Keratinocyte (primary cell): ENCODE results near the gene C1QTNF7. TPM values are rescaled to one million over a fixed set of nuclear protein-coding genes. Genes with fewer than 3 reads are reported as not detected.

ENCODE experiments used
- DNase-seq: peaks from one replicate; pipeline ENCODE4 v3.0.0-alpha.2; 2011; ENCODE audit warnings: low read depth, missing footprints, low spot score
- FAIRE-seq: peaks from 2 replicates; lab custom pipeline; 2011; peaks lifted over from hg19 to GRCh38; lab: Jason Lieb, UNC
- H2AFZ ChIP-seq: 2 replicates; pipeline ENCODE4 v1.6.0; 2012; ENCODE audit warnings: low read length, control low read depth, inconsistent platforms; ENCODE audit not compliant: control insufficient read depth
- H3K27ac ChIP-seq: 2 replicates; pipeline ENCODE4 v1.5.1; 2011; ENCODE audit warnings: low read length; ENCODE audit not compliant: control insufficient read depth, insufficient read depth
- H3K27me3 ChIP-seq: 3 replicates; pipeline ENCODE4 v1.6.0; 2011; ENCODE audit warnings: low read length; ENCODE audit not compliant: control insufficient read depth, insufficient read depth; ENCODE audit errors: extremely low read depth
- H3K36me3 ChIP-seq, 2 experiments: 2 replicates in 1 of 2; 3 replicates in 1 of 2; pipeline ENCODE4 v1.5.1; 2011; ENCODE audit warnings: low read length in 2 of 2, mild to moderate bottlenecking in 1 of 2; ENCODE audit not compliant: control insufficient read depth in 2 of 2, insufficient read depth in 2 of 2; ENCODE audit errors: extremely low read depth in 1 of 2
- H3K4me1 ChIP-seq: 3 replicates; pipeline ENCODE4 v1.5.1; 2011; ENCODE audit warnings: low read length; ENCODE audit not compliant: control insufficient read depth, insufficient read depth; ENCODE audit errors: extremely low read depth
- H3K4me2 ChIP-seq: 3 replicates; pipeline ENCODE4 v1.6.0; 2011; ENCODE audit warnings: low read depth, low read length; ENCODE audit not compliant: control insufficient read depth, insufficient read depth; ENCODE audit errors: extremely low read depth
- H3K4me3 ChIP-seq, 3 experiments: fragments of 200-600 bp in 1 of 3; sonication (generic) in 1 of 3; 2 replicates in 2 of 3; 3 replicates in 1 of 3; pipeline ENCODE4 v1.5.1; 2011 to 2016; ENCODE audit warnings: low read length in 3 of 3, mild to moderate bottlenecking in 3 of 3, control low read depth in 2 of 3, inconsistent platforms in 1 of 3, low read depth in 1 of 3, mixed read lengths in 1 of 3, mixed run types in 1 of 3, moderate library complexity in 1 of 3; ENCODE audit not compliant: control insufficient read depth in 2 of 3, insufficient read depth in 2 of 3; ENCODE audit errors: extremely low read depth in 1 of 3
- H3K79me2 ChIP-seq: 2 replicates; pipeline ENCODE4 v1.6.0; 2012; ENCODE audit warnings: low read length; ENCODE audit not compliant: control insufficient read depth, insufficient read depth
- H3K9ac ChIP-seq: 3 replicates; pipeline ENCODE4 v1.6.0; 2011; ENCODE audit warnings: low read length; ENCODE audit not compliant: control insufficient read depth, insufficient read depth; ENCODE audit errors: extremely low read depth
- H3K9me1 ChIP-seq: 3 replicates; pipeline ENCODE4 v1.6.0; 2011; ENCODE audit warnings: low read length; ENCODE audit not compliant: control insufficient read depth, insufficient read depth; ENCODE audit errors: extremely low read depth
- H3K9me3 ChIP-seq: 2 replicates; pipeline ENCODE4 v1.5.1; 2012; ENCODE audit warnings: low read depth, low read length; ENCODE audit not compliant: control insufficient read depth
- H4K20me1 ChIP-seq: 3 replicates; pipeline ENCODE4 v1.6.0; 2011; ENCODE audit warnings: low read length; ENCODE audit not compliant: control insufficient read depth, insufficient read depth; ENCODE audit errors: extremely low read depth
- CTCF ChIP-seq, 3 experiments: IDR thresholded peaks in 1 of 3; conservative IDR thresholded peaks in 1 of 3; optimal IDR thresholded peaks in 1 of 3; 2 replicates in 2 of 3; 3 replicates in 1 of 3; pipeline versions ENCODE3 to v1.5.1; 2011; ENCODE audit warnings: low read length in 3 of 3, mild to moderate bottlenecking in 3 of 3, moderate library complexity in 2 of 3, control low read depth in 1 of 3, inconsistent platforms in 1 of 3; ENCODE audit not compliant: insufficient read depth in 2 of 3; ENCODE audit errors: extremely low read depth in 1 of 3
- EZH2 ChIP-seq: IDR thresholded peaks from one replicate; pipeline ENCODE4 v1.6.1; 2012; ENCODE audit warnings: inconsistent platforms, mild to moderate bottlenecking, low read length, moderate library complexity
- dilution Hi-C: fragments of 300-500 bp; cut with MboI; formaldehyde crosslinking; loops from one replicate; pipeline ENCODE4 v1.7.0; 2020; ENCODE audit warnings: low sequenced_read_pairs; ENCODE audit not compliant: extremely low pct_ligation_motif_present
- polyA plus RNA-seq, 5 experiments: library from polyadenylated mRNA; depleted of rRNA in 3 of 5; stranded (reverse) in 3 of 5; stranded (forward) in 1 of 5; unstranded in 1 of 5; fragments of >200 nt; gene quantifications; 1 replicate in 1 of 5; 2 replicates in 3 of 5; 3 replicates in 1 of 5; pipeline versions ENCODE4 v1.2.1 to v1.2.3, GENCODE V29; 2011 to 2012; ENCODE audit warnings: missing spikeins in 2 of 5, low read depth in 1 of 5, low replicate concordance in 1 of 5

The C1QTNF7 gene
- polyA plus RNA-seq, 1 donor (not counting 4 experiments of a cell fraction or from before 2014, with no cell fraction given): not detected

GRCh38 chr4:15398732-15399131, 29.1 kb upstream of the C1QTNF7 start:
- DNase-seq (peak; percentile 90), FAIRE-seq (peak; percentile 44)
- peaks cover 38% of the 10 kb centered on the region for H3K4me1 ChIP-seq
- H3K27ac ChIP-seq: peak overlapping the region; percentile 86
- H3K9me1 ChIP-seq: no peaks in the 10 kb centered on the region
- no peak for TF ChIP-seq EZH2
- TF ChIP-seq CTCF (optimal IDR thresholded peaks at IDR 0.05 in 1 of 3, IDR thresholded peaks at IDR 0.05 in 1 of 3, conservative IDR thresholded peaks at IDR 0.05 in 1 of 3; ENCODE audit: extremely low read depth in 1 of 3, insufficient read depth in 2 of 3, low read length in 3 of 3): no peak
- peak overlapping the region; percentile 61 for H3K4me2 ChIP-seq
- peak overlapping the region; percentile 14 for H2AFZ ChIP-seq
- H3K4me3 ChIP-seq: no peak overlapping the region
- H3K79me2 ChIP-seq: no peaks in the 10 kb centered on the region
- no peaks in the 10 kb centered on the region for H4K20me1 ChIP-seq
- no peaks in the 10 kb centered on the region for H3K36me3 ChIP-seq
- H3K9ac ChIP-seq: peak overlapping the region; percentile 51
- no peaks in the 10 kb centered on the region for H3K9me3 ChIP-seq
- dilution Hi-C loops: no loop called here
- no peaks in the 10 kb centered on the region for H3K27me3 ChIP-seq

- H3K36me3 ChIP-seq: no peaks in the 10 kb centered on the region
- H3K4me3 ChIP-seq: no peak overlapping the region
- no peaks in the 10 kb centered on the region for H3K9me1 ChIP-seq
- no peak overlapping the region for H3K27ac ChIP-seq
- H3K9ac ChIP-seq: no peak overlapping the region
- H2AFZ ChIP-seq: no peak overlapping the region
- no peak for FAIRE-seq
- no peaks in the 10 kb centered on the region for H3K9me3 ChIP-seq
- H4K20me1 ChIP-seq: no peaks in the 10 kb centered on the region
- no peaks in the 10 kb centered on the region for H3K79me2 ChIP-seq
- H3K27me3 ChIP-seq: no peaks in the 10 kb centered on the region
- peaks cover 38% of the 10 kb centered on the region for H3K4me1 ChIP-seq
- no peak for DNase-seq
- dilution Hi-C loops: no loop called here
- no peak overlapping the region for H3K4me2 ChIP-seq
- no peak for TF ChIP-seq EZH2
- no peak for TF ChIP-seq CTCF (optimal IDR thresholded peaks at IDR 0.05 in 1 of 3, IDR thresholded peaks at IDR 0.05 in 1 of 3, conservative IDR thresholded peaks at IDR 0.05 in 1 of 3; ENCODE audit: extremely low read depth in 1 of 3, insufficient read depth in 2 of 3, low read length in 3 of 3)
Measured at GRCh38 chr4:15400226-15400625, 27.6 kb upstream of the C1QTNF7 start.
